IMR-90 (cell line): ENCODE results near the gene TENM4.

Source experiments
- BHLHE40 ChIP-seq: fragments of 150-350 bp; IDR thresholded peaks from 2 replicates; pipeline ENCODE4 v1.6.1; 2016; ENCODE audit warnings: mild to moderate bottlenecking, low read depth, low read length
- CEBPB ChIP-seq: IDR thresholded peaks from 2 replicates; pipeline ENCODE4 v1.6.1; 2012; ENCODE audit warnings: low read depth, low read length, improper control_type of control experiment
- CHD1 ChIP-seq: IDR thresholded peaks from 2 replicates; pipeline ENCODE4 v1.6.1; 2012; ENCODE audit warnings: low read depth, low read length, improper control_type of control experiment
- FOS ChIP-seq: fragments of 150-350 bp; IDR thresholded peaks from 2 replicates; pipeline ENCODE4 v1.6.1; 2016; ENCODE audit warnings: low read depth, low read length
- MAFK ChIP-seq: IDR thresholded peaks from 2 replicates; pipeline ENCODE4 v1.6.1; 2012; ENCODE audit warnings: low read depth, low read length, improper control_type of control experiment
- MAZ ChIP-seq: IDR thresholded peaks from 2 replicates; pipeline ENCODE4 v1.6.1; 2012; ENCODE audit warnings: low read depth, mild to moderate bottlenecking, low read length, improper control_type of control experiment, moderate library complexity, borderline replicate concordance
- MXI1 ChIP-seq: IDR thresholded peaks from 2 replicates; pipeline ENCODE4 v1.6.1; 2012; ENCODE audit warnings: low read depth, mild to moderate bottlenecking, low read length, moderate library complexity, borderline replicate concordance
- NFE2L2 ChIP-seq: fragments of 150-350 bp; IDR thresholded peaks from 2 replicates; pipeline ENCODE4 v1.6.1; 2016; ENCODE audit warnings: low read depth, mild to moderate bottlenecking, low read length
- POLR2A ChIP-seq: IDR thresholded peaks from 2 replicates; pipeline ENCODE4 v1.6.1; 2012; ENCODE audit warnings: mild to moderate bottlenecking, low read depth, low read length
- RAD21 ChIP-seq: IDR thresholded peaks from 2 replicates; pipeline ENCODE4 v1.6.1; 2012; ENCODE audit warnings: low read length, improper control_type of control experiment
- RCOR1 ChIP-seq: IDR thresholded peaks from 2 replicates; pipeline ENCODE4 v1.6.1; 2012; ENCODE audit warnings: mild to moderate bottlenecking, low read length, improper control_type of control experiment; ENCODE audit not compliant: insufficient replicate concordance
- SMC3 ChIP-seq: fragments of 150-350 bp; IDR thresholded peaks from 2 replicates; pipeline ENCODE4 v1.6.1; 2016; ENCODE audit warnings: low read depth, mild to moderate bottlenecking, antibody characterized with exemption, low read length, moderate library complexity
- TF ChIP-seq, protein P1 (sequence below): conservative IDR thresholded peaks from 2 replicates; pipeline ENCODE4 v1.5.1; 2012; ENCODE audit warnings: mild to moderate bottlenecking, low read depth, low read length, improper control_type of control experiment

DNA sequence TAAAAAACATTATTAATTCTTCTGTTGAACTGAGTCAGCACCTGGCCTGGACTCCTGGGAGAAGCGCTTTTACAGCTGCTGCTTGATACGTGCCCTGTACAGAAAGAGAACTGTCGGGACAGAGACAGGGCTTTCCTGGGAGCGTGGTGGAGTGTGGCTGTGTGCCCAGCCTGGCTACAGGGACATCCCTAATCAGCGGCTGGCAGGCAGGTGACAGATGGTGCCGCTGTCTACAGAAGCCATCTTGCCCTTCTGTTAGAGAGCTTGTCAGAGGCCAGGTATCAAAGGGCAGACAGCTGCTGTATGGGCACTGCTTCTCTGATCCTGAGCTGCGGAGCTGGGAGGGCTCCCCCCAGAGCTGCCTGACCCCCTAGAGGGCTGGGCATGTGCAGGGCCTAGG, 361.8 kb downstream of the TENM4 start:
- TF ChIP-seq, protein P1, sequence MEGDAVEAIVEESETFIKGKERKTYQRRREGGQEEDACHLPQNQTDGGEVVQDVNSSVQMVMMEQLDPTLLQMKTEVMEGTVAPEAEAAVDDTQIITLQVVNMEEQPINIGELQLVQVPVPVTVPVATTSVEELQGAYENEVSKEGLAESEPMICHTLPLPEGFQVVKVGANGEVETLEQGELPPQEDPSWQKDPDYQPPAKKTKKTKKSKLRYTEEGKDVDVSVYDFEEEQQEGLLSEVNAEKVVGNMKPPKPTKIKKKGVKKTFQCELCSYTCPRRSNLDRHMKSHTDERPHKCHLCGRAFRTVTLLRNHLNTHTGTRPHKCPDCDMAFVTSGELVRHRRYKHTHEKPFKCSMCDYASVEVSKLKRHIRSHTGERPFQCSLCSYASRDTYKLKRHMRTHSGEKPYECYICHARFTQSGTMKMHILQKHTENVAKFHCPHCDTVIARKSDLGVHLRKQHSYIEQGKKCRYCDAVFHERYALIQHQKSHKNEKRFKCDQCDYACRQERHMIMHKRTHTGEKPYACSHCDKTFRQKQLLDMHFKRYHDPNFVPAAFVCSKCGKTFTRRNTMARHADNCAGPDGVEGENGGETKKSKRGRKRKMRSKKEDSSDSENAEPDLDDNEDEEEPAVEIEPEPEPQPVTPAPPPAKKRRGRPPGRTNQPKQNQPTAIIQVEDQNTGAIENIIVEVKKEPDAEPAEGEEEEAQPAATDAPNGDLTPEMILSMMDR, result no peak
- no peak for TF ChIP-seq POLR2A
- TF ChIP-seq CEBPB, result no peak
- no peak for TF ChIP-seq SMC3
- no peak for TF ChIP-seq MAFK
- no peak for TF ChIP-seq NFE2L2
- no peak for TF ChIP-seq RAD21
- no peak for TF ChIP-seq CHD1
- TF ChIP-seq RCOR1, result no peak
- no peak for TF ChIP-seq BHLHE40
- no peak for TF ChIP-seq MXI1
- TF ChIP-seq MAZ, result no peak
- TF ChIP-seq FOS, result no peak
